SKM-1 (cell line): Measurements from ENCODE around the gene CDR2.
A peak's percentile ranks its signal among the peaks of the same experiment; 100 is the strongest.
"Not testable (repeated sequence)": the region's sequence is repeated elsewhere in the genome, so short reads cannot be mapped to it uniquely, and the experiment has no call there.

Experiments used
- DNase-seq: peaks from one replicate; lab custom pipeline; 2025; ENCODE audit not compliant: unreplicated experiment; lab: John Stamatoyannopoulos, UW

Gene CDR2

DNA sequence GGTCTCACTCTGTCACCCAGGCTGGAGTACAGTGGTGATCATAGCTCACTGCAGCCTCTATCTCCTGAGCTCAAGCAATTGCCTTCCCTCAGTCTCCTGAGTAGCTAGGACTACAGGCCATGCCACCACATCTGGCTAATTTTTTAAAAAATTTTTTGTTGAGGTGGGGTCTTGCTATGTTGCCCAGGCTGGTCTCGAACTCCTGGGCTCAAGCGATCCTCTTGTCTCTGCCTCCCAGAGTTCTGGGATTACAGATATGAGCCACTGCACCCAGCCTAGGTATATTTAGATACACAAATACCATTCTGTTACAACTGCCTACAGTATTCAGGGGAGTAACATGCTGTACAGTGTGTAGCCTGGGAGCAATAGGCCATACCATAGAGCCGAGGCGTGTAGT, 62.9 kb downstream of the CDR2 start:
- no peak for DNase-seq

DNA sequence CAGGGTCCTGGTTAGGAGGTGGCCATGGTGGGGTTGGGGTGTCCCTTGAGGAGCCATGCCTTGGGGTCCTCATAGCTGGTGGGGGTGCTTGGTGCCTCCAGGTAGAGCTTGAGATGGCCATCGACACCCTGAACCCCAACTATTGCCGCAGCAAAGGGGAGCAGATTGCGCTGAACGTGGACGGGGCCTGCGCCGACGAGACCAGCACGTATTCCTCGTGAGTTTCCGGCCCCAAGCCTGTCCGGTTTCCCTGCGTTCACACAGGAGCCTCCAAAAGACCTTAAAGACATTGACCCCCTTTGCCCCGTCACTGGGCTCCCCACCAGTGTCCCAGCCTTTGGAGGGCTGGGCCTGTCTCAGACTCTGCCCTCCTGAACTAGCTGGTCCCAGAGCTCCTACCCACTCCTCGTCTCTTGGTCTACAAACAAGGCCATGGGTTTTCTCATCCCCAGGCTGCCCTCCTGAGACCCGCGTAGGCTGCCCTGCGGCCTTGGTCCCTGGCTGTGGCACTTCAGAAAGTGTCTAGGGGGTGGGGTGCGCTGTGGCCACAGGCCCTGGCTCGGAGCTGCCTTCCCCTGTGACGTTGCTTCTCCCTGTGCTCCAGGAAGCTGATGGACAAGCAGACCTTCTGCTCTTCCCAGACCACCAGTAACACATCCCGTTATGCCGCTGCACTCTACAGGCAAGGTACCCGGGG, 65.4 kb downstream of the CDR2 start:
- DNase-seq = no peak

DNA sequence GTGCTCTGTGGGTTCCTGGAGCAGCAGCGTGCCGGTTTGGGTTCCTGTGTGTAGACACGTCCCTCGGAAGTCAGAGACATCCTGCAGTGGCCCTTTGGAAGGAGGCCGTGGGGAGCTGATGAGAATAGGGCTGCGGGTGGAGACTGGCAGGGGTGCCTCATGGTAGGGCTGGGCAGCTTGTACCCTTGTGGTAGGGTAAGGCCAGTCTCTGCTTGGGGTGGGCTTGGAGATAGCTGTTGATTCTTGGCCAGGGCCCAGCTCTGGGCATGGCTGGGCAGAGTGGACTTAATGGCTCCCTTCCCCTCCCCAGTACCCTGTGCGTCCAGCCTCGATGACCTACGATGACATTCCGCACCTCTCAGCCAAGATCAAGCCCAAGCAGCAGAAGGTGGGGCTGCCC, 66.6 kb downstream of the CDR2 start:
- no peak for DNase-seq

DNA sequence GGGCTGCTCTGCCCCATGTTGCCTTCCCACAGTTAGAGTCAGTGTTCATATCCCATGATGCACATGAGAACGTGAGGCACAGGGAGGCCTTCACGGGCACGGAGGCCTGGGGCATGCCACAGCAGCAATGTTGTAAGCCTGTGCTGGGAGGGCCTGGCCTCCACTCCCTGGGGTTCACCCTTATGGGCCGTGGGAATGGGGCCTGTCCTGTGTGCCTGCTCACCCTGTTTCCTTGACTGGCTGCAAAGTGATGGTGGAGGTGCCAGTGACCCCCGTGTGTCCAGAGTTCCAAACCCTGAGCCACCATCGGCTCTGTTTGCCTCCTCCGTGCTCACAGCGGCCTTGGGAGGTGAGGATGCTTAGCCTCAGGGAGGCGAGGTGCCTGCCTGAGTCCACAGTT, 67.6 kb downstream of the CDR2 start:
- no peak for DNase-seq

DNA sequence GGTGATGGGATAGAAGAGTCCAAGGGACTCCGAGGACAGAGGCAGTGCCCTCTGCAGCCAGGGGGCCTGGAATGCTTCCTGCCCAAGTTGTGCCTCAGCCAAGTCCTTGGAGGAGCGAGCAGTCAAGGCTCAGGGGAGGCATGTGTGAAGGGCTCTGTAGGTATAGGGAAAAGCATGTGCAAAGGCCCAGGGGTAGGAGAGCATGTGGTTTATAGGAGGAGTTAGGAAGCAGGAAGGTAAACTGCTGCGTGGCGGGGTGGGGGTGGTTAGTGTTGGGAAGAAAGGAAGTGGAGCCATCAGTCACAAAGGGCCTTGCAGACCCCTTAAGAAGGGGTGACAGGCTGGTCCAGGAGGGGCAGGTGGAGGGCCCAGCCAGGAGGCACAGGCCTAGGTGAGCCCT, 70.0 kb downstream of the CDR2 start:
- no peak for DNase-seq

DNA sequence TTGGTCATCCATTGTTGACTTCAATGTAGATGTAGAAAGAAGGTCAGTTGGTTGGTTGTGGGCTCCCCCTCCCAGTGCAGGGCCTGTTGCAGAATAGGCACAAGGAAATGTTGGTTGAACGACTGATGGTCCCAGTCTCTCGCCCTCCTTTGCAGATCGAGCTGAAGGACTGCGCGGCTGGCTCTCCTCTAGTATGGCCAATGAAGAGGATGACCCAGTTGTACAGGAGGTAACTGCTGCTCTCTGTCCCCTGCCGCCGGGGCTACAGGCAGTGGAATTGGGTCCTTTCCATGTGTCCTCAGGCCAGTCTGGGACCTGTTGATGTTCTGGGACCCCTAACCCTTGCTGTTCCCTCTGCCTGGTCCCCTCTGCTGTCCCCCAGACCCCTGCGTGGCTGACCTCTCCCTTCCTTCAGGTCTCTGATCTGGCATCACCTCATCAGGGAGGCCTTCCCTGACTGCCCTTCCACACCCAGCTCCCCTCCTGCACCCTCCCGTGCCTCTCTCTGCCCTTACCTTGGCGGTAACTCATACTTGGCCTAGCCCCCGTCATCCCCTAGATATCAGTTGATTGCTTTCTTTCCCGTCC, 71.5 kb downstream of the CDR2 start:
- DNase-seq = no peak

DNA sequence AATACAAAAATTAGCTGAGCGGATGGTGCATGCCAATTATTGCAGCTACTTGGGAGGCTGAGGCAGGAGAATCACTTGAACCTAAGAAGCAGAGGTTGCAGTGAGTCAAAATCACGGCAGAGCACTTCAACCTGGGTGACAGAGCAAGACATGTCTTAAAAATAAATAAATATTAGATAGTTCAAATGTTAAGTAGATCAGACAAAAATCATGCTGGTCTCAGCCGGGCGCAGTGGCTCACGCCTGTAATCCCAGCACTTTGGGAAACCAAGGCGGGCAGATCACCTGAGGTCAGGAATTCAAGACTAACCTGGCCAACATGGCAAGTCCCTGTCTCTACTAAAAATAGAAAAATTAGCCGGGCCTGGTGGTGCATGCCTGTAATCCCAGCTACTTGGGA, 73.0 kb downstream of the CDR2 start:
- not testable (repeated sequence) for DNase-seq

DNA sequence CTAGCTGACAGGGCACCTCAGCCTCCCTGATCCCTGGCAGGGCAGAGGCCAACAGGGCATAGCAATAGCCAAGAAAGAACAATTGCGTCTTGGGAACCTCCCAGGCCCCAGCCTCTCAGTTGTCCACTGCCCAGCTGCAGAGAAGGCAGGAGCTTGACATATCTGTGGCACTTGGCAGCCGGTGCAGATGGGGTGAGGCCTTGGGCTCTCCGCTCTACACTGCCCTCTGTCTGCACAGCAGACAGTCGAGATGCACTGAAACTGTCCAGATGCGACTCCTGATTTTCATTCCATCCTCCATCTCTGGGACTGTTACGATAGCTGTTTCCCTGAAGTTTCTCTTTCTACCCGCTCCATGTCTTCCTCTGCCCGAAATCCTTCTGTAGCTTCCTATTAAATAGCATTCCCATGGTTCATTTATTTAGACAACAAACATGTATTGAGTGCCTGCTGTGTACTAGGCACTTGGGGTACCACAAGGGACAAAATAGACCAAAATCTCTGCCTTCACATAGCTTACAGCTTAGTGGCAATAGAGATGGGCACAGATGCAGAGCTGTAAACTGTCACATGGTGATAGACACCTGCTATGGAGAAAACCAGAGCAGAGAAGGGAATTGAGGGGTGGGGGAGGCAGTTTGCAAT, 73.9 kb downstream of the CDR2 start:
- no peak for DNase-seq

DNA sequence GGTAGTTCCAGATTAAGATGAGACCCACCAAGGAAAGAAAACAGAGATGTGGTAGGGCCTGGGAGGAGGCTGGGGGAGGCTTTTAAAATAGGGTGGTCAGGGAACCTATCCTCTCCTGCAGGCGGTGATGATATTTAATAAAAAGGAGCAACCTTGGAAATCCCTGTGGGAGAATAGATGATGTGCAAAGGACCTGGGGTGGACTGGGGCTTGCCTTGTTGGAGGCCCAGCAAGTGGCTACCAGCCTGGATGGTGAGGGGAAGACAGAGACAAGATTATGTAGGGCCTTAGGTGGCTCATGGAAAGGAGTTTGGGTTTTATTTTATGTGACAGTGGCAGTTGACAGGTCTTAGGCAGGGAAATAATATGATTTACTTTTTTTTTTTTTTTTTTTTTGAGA, 75.4 kb downstream of the CDR2 start:
- DNase-seq = no peak

DNA sequence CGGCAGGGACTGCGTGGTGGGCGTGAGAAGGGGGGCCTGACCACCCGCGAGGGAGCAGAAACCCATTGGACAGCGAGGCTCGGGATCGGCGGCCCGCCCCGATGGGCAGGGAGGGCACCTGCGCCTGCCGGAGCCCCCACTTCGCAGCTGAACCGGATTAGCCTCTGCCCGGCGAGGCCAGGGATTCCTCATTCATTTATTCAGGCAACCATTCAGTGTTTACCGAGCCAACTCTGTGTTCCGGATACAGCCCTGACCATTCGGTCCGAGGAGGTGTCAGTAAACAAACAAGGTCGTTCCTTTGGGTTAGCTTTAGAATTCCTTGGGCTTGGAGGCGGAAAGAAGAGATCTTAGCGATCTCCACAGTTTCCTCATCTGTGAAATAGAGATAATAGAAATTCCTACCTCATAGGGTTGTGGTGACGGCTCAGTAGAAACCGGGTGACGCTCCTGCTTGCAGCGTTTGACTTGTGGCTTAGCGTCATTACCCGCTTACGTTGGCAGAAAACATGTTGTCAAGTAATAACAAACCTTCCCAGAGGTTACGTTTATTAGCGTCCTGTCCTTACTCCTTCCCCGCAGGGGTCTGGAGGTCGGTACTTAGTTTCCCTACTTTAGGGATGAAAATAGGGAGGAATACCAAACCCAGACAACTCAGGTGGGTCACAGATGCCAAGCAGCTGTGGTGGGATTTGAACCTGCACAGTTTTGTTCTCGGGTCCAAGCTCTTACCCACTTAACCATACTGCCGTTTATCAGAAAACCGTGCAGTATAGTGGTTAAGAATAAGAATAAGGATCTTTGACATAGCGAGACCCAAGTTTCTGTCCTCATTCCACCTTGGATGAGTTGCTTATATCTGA, 76.3 kb downstream of the CDR2 start:
- peak; percentile 62 for DNase-seq

DNA sequence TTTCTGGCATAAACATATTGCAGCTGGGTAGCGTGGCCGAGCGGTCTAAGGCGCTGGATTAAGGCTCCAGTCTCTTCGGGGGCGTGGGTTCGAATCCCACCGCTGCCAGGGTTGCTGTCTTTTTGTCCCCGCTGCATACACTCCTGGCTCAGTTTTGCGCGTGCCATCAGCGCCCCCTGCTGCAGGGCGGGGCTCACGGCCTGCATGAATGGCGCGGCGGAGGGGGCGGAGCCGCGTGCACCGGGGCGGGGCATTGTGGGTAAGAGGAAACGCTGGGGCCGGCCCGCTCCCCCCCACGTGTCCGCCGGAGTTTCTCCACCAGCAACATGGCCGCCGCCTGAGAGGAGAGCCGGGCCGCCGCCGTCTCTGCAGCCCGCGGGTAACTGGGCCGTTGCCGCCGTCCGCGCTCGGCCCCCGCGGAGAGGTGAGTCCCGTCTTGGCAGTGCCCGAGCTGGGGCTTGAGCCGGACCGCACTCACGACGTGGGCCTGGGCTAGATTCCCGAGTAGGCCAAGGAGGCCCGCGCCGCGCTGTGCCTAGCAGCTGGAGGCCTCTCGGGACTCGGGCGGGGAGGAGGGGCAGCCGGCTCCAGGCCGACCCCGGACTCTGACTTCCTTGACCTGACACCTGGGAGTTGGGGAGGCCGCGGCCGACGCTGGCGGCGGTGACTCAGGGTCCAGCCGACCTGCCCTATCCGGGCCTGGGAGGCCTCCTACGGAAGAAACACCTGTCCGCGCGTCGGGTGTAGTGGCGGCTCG, 77.1 kb downstream of the CDR2 start, which contains the start of gene POLR3E:
Gene POLR3E (plus strand): TSS at position 296 of the 757 bp plus-strand sequence. CDS start 5,560 bp downstream, outside the sequence.
- peak; percentile 89 for DNase-seq

DNA sequence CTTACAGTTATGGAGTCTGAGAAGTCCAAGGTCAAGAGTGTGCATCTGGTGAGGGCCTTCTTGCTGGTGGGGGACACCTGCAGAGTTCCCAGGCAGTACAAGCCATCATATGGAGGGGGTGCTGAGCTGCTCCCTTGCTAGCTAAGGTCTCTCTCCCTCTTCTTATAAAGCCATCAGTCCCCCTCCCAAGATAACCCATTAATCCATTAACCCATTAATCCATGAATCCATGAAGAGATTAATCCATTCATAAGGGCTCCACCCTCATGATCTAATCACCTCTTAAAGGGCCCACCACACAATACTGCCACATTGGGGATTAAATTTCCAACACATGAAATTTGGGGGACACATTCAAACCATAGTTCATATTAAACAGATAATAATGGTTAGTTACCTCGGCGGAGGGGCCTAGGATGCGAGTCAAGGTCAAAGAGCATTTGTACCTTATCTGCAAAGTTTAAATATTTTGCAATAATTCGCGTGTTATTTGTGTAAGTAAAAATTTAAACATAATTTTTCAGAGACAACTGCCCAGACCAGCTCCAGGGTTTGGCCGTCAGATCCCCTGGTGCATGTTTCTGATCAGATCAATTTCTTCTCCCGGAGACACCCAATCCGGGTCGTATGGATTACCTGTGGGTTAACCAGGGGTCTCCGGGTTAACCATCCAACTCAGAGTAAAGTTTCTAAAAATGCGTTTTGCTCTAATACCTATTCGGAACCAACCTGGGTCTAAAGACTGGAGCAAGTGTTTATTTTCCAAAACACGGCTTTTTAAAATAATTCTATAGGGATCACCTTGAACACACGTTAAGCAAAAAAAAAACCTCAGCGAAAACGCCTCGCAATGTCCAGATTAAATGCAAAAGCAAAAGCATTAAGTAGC, 78.0 kb downstream of the CDR2 start:
- DNase-seq = no peak
